Thyroid gland (tissue), 4 donors: Measurements from ENCODE around the gene MED9.

Experiments used
- POLR2A ChIP-seq, 2 donors: fragments of 450-650 bp; IDR thresholded peaks; one replicate each; pipeline ENCODE4 v1.6.1; 2017; ENCODE audit warnings: antibody characterized with exemption in 2 of 2, mild to moderate bottlenecking in 2 of 2, moderate library complexity in 1 of 2
- TF ChIP-seq, protein P1 (sequence below), 6 experiments: fragments of 200-600 bp in 3 of 6; fragments of 450-650 bp in 3 of 6; sonication (generic) in 3 of 6; IDR thresholded peaks; one replicate each; pipeline ENCODE4 v1.5.1; 2016 to 2019; ENCODE audit warnings: antibody characterized with exemption in 6 of 6, mild to moderate bottlenecking in 2 of 6, inconsistent platforms in 1 of 6, moderate library complexity in 1 of 6

DNA sequence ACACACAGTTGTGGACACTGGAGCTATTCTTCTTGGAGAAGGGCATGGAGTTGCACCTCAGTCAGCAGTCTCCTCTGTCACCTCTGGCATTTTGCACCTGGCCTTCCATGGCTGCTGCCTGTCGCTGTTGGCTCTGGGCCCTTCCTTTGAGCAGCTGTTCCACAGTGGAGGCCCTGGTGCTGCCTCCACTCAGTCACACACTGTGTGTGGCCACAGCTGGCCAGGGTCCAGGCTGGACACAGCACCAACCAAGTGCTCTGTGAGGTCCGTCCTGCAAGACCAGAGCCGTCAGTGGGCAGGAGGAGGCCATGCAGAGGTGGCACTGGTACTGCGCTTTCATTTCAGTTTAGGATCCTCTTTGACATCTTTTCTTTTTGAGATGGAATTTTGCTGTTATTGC, 21.6 kb upstream of the MED9 start:
- TF ChIP-seq, protein P1, sequence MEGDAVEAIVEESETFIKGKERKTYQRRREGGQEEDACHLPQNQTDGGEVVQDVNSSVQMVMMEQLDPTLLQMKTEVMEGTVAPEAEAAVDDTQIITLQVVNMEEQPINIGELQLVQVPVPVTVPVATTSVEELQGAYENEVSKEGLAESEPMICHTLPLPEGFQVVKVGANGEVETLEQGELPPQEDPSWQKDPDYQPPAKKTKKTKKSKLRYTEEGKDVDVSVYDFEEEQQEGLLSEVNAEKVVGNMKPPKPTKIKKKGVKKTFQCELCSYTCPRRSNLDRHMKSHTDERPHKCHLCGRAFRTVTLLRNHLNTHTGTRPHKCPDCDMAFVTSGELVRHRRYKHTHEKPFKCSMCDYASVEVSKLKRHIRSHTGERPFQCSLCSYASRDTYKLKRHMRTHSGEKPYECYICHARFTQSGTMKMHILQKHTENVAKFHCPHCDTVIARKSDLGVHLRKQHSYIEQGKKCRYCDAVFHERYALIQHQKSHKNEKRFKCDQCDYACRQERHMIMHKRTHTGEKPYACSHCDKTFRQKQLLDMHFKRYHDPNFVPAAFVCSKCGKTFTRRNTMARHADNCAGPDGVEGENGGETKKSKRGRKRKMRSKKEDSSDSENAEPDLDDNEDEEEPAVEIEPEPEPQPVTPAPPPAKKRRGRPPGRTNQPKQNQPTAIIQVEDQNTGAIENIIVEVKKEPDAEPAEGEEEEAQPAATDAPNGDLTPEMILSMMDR (IDR thresholded peaks at IDR 0.05) = no peak
- TF ChIP-seq POLR2A (IDR thresholded peaks at IDR 0.05) = no peak
